ENCODE data around the gene ABL2. TPM values are rescaled to one million over a fixed set of nuclear protein-coding genes. Genes with fewer than 3 reads are reported as not detected.
A peak's percentile ranks its signal among the peaks of the same experiment; 100 is the strongest.
"Not testable (repeated sequence)": the region's sequence is repeated elsewhere in the genome, so short reads cannot be mapped to it uniquely, and the experiment has no call there.

Gene ABL2
- total and polyA plus RNA-seq, 3 experiments from 2014 or later = 1.4 to 7.2 (median 6.7) TPM

DNA sequence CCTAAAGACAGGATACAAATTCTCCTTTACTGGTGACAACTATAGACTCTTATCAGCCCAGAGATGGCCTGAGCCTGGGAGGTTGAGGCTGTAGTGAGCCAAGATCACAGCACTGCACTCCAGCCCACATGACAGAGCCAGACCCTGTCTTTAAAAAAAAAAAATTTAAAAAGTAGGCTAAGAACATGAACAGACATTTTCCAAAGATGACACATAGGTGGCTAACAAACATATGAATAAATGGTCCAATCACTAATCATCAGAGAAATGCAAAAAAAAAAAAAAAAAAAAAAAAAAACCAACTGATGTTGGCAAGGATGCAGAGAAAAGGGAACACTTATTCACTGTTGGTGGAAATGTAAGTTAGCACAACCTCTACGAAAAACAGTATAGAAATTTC, 82.6 kb downstream of the ABL2 start:
- no peaks in the 10 kb centered on the region for H3K36me3 ChIP-seq (ENCODE audit: insufficient read depth, low read length)
- H3K4me3 ChIP-seq (ENCODE audit: low read length) = no peak overlapping the region
- H3K9me3 ChIP-seq (ENCODE audit: low read length) = no peaks in the 10 kb centered on the region
- Mint-ChIP-seq H3K27ac (no peak overlapping the region), H3K36me3 (peaks cover 14 to 21% (median 15%) of the 10 kb centered on the region in 3 donors), H3K4me1 (peaks cover 12 to 26% (median 18%) of the 10 kb centered on the region in 3 donors), H3K9me3 (peaks cover 0 to 2% (median 0%) of the 10 kb centered on the region in 5 donors), H3K27me3 (no peaks in the 10 kb centered on the region), H3K4me3 (no peak overlapping the region)
- CTCF ChIA-PET = no interaction called here
- POLR2A ChIA-PET = no interaction called here
- no peak overlapping the region for H3K27ac ChIP-seq (ENCODE audit: low read depth, low read length)
- no peaks in the 10 kb centered on the region for H3K27me3 ChIP-seq (ENCODE audit: insufficient read depth, low read length, poor library complexity, severe bottlenecking)
- peaks cover 11% of the 10 kb centered on the region for H3K4me1 ChIP-seq (ENCODE audit: insufficient read depth, low read length)
- DNase-seq = no peak

DNA sequence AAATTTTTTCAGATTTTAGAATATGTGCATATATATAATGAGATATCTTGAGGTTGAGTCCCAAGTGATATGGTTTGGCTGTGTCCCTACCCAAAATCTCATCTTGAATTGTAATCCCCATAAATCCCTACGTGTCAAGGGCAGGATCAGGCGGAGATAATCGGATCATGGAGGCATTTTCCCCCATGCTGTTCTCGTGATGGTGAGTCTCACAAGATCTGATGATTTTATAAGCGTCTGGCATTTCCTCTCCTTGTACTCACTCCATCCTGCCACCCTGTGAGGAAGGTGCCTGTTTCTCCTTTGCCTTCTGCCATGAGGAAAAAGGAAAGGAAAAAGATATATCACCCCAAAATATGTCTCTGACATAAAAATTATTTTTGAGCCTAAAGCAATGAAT, 83.0 kb downstream of the ABL2 start:
- Histone ChIP-seq H3K4me1 (ENCODE audit: insufficient read depth, low read length) (peaks cover 13% of the 10 kb centered on the region), H3K27ac (ENCODE audit: low read depth, low read length) (no peak overlapping the region), H3K27me3 (ENCODE audit: insufficient read depth, low read length, poor library complexity, severe bottlenecking) (no peaks in the 10 kb centered on the region), H3K4me3 (ENCODE audit: low read length) (no peak overlapping the region), H3K36me3 (ENCODE audit: insufficient read depth, low read length) (no peaks in the 10 kb centered on the region), H3K9me3 (ENCODE audit: low read length) (no peaks in the 10 kb centered on the region)
- Mint-ChIP-seq H3K9me3 (peaks cover 0 to 2% (median 0%) of the 10 kb centered on the region in 5 donors), H3K27me3 (peaks cover 0 to 1% of the 10 kb centered on the region in 2 donors), H3K4me1 (peaks cover 14 to 28% (median 22%) of the 10 kb centered on the region in 3 donors), H3K4me3 (no peak overlapping the region), H3K27ac (no peak overlapping the region), H3K36me3 (peaks cover 14 to 21% (median 18%) of the 10 kb centered on the region in 3 donors)
- DNase-seq = no peak
- CTCF ChIA-PET = no interaction called here
- POLR2A ChIA-PET = no interaction called here

GRCh38 chr1:179145521-179145920, 84.0 kb downstream of the ABL2 start:
- Histone ChIP-seq H3K9me3 (ENCODE audit: low read length) (no peaks in the 10 kb centered on the region), H3K27me3 (ENCODE audit: insufficient read depth, low read length, poor library complexity, severe bottlenecking) (no peaks in the 10 kb centered on the region), H3K27ac (ENCODE audit: low read depth, low read length) (no peak overlapping the region), H3K4me3 (ENCODE audit: low read length) (no peak overlapping the region), H3K36me3 (ENCODE audit: insufficient read depth, low read length) (no peaks in the 10 kb centered on the region), H3K4me1 (ENCODE audit: insufficient read depth, low read length) (peaks cover 13% of the 10 kb centered on the region)
- H3K4me3 Mint-ChIP-seq = no peak overlapping the region
- peaks cover 0 to 1% of the 10 kb centered on the region in 2 donors for H3K27me3 Mint-ChIP-seq
- ChIA-PET POLR2A (no interaction called here), CTCF (no interaction called here)
- peaks cover 0 to 2% (median 0%) of the 10 kb centered on the region in 5 donors for H3K9me3 Mint-ChIP-seq
- no peak for DNase-seq
- H3K27ac Mint-ChIP-seq = peak overlapping the region in 1 of 8 donors; percentile 24
- H3K4me1 Mint-ChIP-seq = peaks cover 16 to 29% (median 27%) of the 10 kb centered on the region in 3 donors
- peaks cover 14 to 21% (median 16%) of the 10 kb centered on the region in 3 donors for H3K36me3 Mint-ChIP-seq

DNA sequence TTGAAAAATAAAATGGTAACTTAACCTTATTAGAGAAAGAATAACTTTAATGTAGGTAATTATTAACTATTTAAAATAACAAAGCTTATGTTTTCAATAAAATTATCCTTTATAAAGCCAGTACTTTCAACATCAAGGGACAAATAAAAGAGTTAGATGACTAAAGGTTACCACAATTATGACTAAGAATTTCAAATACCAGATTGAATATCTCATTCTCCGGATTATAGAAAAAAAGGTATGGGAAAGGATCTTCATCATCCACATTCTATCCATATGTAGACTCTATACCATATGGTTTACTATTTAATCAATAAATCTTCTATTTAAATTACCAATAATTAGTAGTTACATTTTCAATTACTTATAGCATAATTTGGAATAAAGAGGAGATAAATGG, 84.9 kb downstream of the ABL2 start:
- Mint-ChIP-seq H3K27ac (no peak overlapping the region), H3K27me3 (peaks cover 0 to 1% of the 10 kb centered on the region in 2 donors), H3K4me1 (peaks cover 16 to 30% (median 29%) of the 10 kb centered on the region in 3 donors), H3K36me3 (peaks cover 9 to 17% (median 17%) of the 10 kb centered on the region in 3 donors), H3K9me3 (peaks cover 0 to 2% (median 0%) of the 10 kb centered on the region in 5 donors), H3K4me3 (no peak overlapping the region)
- no peaks in the 10 kb centered on the region for H3K9me3 ChIP-seq (ENCODE audit: low read length)
- ChIA-PET CTCF (no interaction called here), POLR2A (no interaction called here)
- H3K4me1 ChIP-seq (ENCODE audit: insufficient read depth, low read length) = peaks cover 13% of the 10 kb centered on the region
- DNase-seq = no peak
- no peaks in the 10 kb centered on the region for H3K36me3 ChIP-seq (ENCODE audit: insufficient read depth, low read length)
- H3K27ac ChIP-seq (ENCODE audit: low read depth, low read length) = no peak overlapping the region
- H3K4me3 ChIP-seq (ENCODE audit: low read length) = no peak overlapping the region
- no peaks in the 10 kb centered on the region for H3K27me3 ChIP-seq (ENCODE audit: insufficient read depth, low read length, poor library complexity, severe bottlenecking)

GRCh38 chr1:179143322-179143721, 86.2 kb downstream of the ABL2 start:
- H3K9me3 Mint-ChIP-seq = no peaks in the 10 kb centered on the region
- Histone ChIP-seq H3K4me3 (ENCODE audit: low read length) (no peak overlapping the region), H3K27me3 (ENCODE audit: insufficient read depth, low read length, poor library complexity, severe bottlenecking) (no peaks in the 10 kb centered on the region), H3K36me3 (ENCODE audit: insufficient read depth, low read length) (no peaks in the 10 kb centered on the region), H3K9me3 (ENCODE audit: low read length) (no peaks in the 10 kb centered on the region), H3K4me1 (ENCODE audit: insufficient read depth, low read length) (peaks cover 13% of the 10 kb centered on the region), H3K27ac (ENCODE audit: low read depth, low read length) (no peak overlapping the region)
- ChIA-PET POLR2A (no interaction called here), CTCF (no interaction called here)
- peaks cover 0 to 14% (median 9%) of the 10 kb centered on the region in 3 donors for H3K36me3 Mint-ChIP-seq
- no peak overlapping the region for H3K4me3 Mint-ChIP-seq
- no peak overlapping the region for H3K27ac Mint-ChIP-seq
- peaks cover 17 to 30% (median 29%) of the 10 kb centered on the region in 3 donors for H3K4me1 Mint-ChIP-seq
- no peak for DNase-seq
- peaks cover 0 to 1% of the 10 kb centered on the region in 2 donors for H3K27me3 Mint-ChIP-seq

GRCh38 chr1:179142889-179143299, 86.6 kb downstream of the ABL2 start:
- CTCF ChIA-PET = no interaction called here
- H3K4me3 ChIP-seq (ENCODE audit: low read length) = no peak overlapping the region
- Mint-ChIP-seq H3K36me3 (peaks cover 0 to 11% (median 6%) of the 10 kb centered on the region in 3 donors), H3K9me3 (no peaks in the 10 kb centered on the region), H3K4me1 (peaks cover 18 to 30% (median 29%) of the 10 kb centered on the region in 3 donors), H3K27ac (peak overlapping the region in 7 of 8 donors; percentile 8 to 58 (median 28)), H3K27me3 (peaks cover 0 to 1% of the 10 kb centered on the region in 2 donors), H3K4me3 (peak overlapping the region in 3 of 7 donors; percentile 7 to 54 (median 46))
- POLR2A ChIA-PET = no interaction called here
- H3K27me3 ChIP-seq (ENCODE audit: insufficient read depth, low read length, poor library complexity, severe bottlenecking) = no peaks in the 10 kb centered on the region
- no peak for DNase-seq
- peaks cover 13% of the 10 kb centered on the region for H3K4me1 ChIP-seq (ENCODE audit: insufficient read depth, low read length)
- H3K27ac ChIP-seq (ENCODE audit: low read depth, low read length) = no peak overlapping the region
- no peaks in the 10 kb centered on the region for H3K36me3 ChIP-seq (ENCODE audit: insufficient read depth, low read length)
- H3K9me3 ChIP-seq (ENCODE audit: low read length) = no peaks in the 10 kb centered on the region

GRCh38 chr1:179141592-179142251, 87.8 kb downstream of the ABL2 start:
- POLR2A ChIA-PET = no interaction called here

DNA sequence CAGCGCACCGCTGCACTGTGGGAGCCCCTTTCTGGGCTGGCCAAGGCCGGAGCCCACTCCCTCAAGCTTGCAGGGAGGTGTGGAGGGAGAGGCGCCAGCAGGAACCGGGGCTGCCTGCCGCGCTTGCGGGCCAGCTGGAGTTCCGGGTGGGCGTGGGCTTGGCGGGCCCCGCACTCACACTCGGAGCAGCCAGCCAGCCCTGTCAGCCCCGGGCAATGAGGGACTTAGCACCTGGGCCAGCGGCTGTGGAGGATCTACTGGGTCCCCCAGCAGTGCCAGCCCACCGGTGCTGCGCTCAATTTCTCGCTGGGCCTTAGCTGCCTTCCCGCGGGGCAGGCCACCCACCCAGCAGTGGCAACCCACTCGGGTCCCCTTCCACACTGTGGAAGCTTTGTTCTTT, 90.7 kb downstream of the ABL2 start:
- H3K9me3 Mint-ChIP-seq; H3K27me3 Mint-ChIP-seq; H3K27ac ChIP-seq (ENCODE audit: low read depth, low read length); H3K4me3 Mint-ChIP-seq; H3K27me3 ChIP-seq (ENCODE audit: insufficient read depth, low read length, poor library complexity, severe bottlenecking); H3K36me3 Mint-ChIP-seq; H3K27ac Mint-ChIP-seq; H3K4me3 ChIP-seq (ENCODE audit: low read length); H3K9me3 ChIP-seq (ENCODE audit: low read length); DNase-seq; CTCF ChIA-PET; H3K36me3 ChIP-seq (ENCODE audit: insufficient read depth, low read length); POLR2A ChIA-PET: not testable (repeated sequence)
- H3K4me1 Mint-ChIP-seq = peaks cover 19 to 29% (median 24%) of the 10 kb centered on the region in 3 donors
- peaks cover 13% of the 10 kb centered on the region for H3K4me1 ChIP-seq (ENCODE audit: insufficient read depth, low read length)

More at GRCh38 chr1:179141592-179142251, 87.8 kb downstream of the ABL2 start:
- Mint-ChIP-seq H3K27ac (peak overlapping the region in 5 of 8 donors; percentile 12 to 42 (median 14)), H3K36me3 (peaks cover 0 to 11% (median 2%) of the 10 kb centered on the region in 3 donors), H3K4me3 (no peak overlapping the region), H3K27me3 (peaks cover 0 to 1% of the 10 kb centered on the region in 2 donors), H3K9me3 (no peaks in the 10 kb centered on the region), H3K4me1 (peaks cover 19 to 30% (median 29%) of the 10 kb centered on the region in 3 donors)
- Histone ChIP-seq H3K4me1 (ENCODE audit: insufficient read depth, low read length) (peaks cover 13% of the 10 kb centered on the region), H3K27me3 (ENCODE audit: insufficient read depth, low read length, poor library complexity, severe bottlenecking) (no peaks in the 10 kb centered on the region), H3K27ac (ENCODE audit: low read depth, low read length) (no peak overlapping the region), H3K9me3 (ENCODE audit: low read length) (no peaks in the 10 kb centered on the region), H3K4me3 (ENCODE audit: low read length) (no peak overlapping the region), H3K36me3 (ENCODE audit: insufficient read depth, low read length) (no peaks in the 10 kb centered on the region)
- CTCF ChIA-PET = no interaction called here
- DNase-seq = no peak
